Neuronal stem cell (in vitro differentiated cells): ENCODE measurements around the gene MLN.
A peak's percentile ranks its signal among the peaks of the same experiment; 100 is the strongest.

Source experiments
- DNase-seq: peaks from one replicate; pipeline ENCODE4 v3.0.0-alpha.2; 2013; ENCODE audit warnings: low spot score
- H2AFZ ChIP-seq: one replicate; pipeline ENCODE4 v1.6.1; 2013; ENCODE audit warnings: mild to moderate bottlenecking, low read length, inconsistent platforms
- H2AK5ac ChIP-seq: 2 replicates; pipeline ENCODE4 v1.6.1; 2013; ENCODE audit warnings: low read depth, mild to moderate bottlenecking, inconsistent platforms, low read length, moderate library complexity, mixed read lengths
- H2BK120ac ChIP-seq: 2 replicates; pipeline ENCODE4 v1.6.1; 2013; ENCODE audit warnings: low read depth, mild to moderate bottlenecking, inconsistent platforms, low read length, moderate library complexity, mixed read lengths
- H2BK12ac ChIP-seq: one replicate; pipeline ENCODE4 v1.6.1; 2013; ENCODE audit warnings: low read length, inconsistent platforms
- H2BK15ac ChIP-seq: 2 replicates; pipeline ENCODE4 v1.6.1; 2013; ENCODE audit warnings: mild to moderate bottlenecking, low read length, inconsistent platforms, mixed read lengths
- H2BK5ac ChIP-seq: one replicate; pipeline ENCODE4 v1.6.1; 2013; ENCODE audit warnings: inconsistent platforms, mild to moderate bottlenecking, low read length, moderate library complexity
- H3K14ac ChIP-seq: one replicate; pipeline ENCODE4 v1.6.1; 2013; ENCODE audit warnings: low read length, inconsistent platforms
- H3K18ac ChIP-seq: 2 replicates; pipeline ENCODE4 v1.6.1; 2013; ENCODE audit warnings: low read length, inconsistent platforms
- H3K23ac ChIP-seq: 2 replicates; pipeline ENCODE4 v1.6.1; 2013; ENCODE audit warnings: low read depth, mild to moderate bottlenecking, mixed read lengths, low read length, inconsistent platforms; ENCODE audit not compliant: poor library complexity
- H3K27ac ChIP-seq: replicated peaks from 3 replicates; pipeline ENCODE4 v1.5.1; 2013; ENCODE audit warnings: low read length, inconsistent platforms
- H3K27me3 ChIP-seq, 3 experiments: 2 replicates each; pipeline ENCODE4 v1.6.1; 2013; ENCODE audit warnings: low read length in 3 of 3, mild to moderate bottlenecking in 2 of 3, inconsistent platforms in 1 of 3, low read depth in 1 of 3, mixed read lengths in 1 of 3, moderate library complexity in 1 of 3; ENCODE audit not compliant: control insufficient read depth in 3 of 3, insufficient read depth in 3 of 3
- H3K36me3 ChIP-seq, 2 donors: replicated peaks in 1 of 2; 2 replicates each; pipeline ENCODE4 v1.6.1; 2013; ENCODE audit warnings: low read length in 2 of 2; ENCODE audit not compliant: control insufficient read depth in 2 of 2, insufficient read depth in 2 of 2
- H3K4ac ChIP-seq: 2 replicates; pipeline ENCODE4 v1.6.1; 2013; ENCODE audit warnings: inconsistent platforms, mild to moderate bottlenecking, low read length, moderate library complexity
- H3K4me1 ChIP-seq, 2 donors: 1 replicate in 1 of 2; 2 replicates in 1 of 2; pipeline ENCODE4 v1.6.1; 2013; ENCODE audit warnings: low read length in 2 of 2, low read depth in 1 of 2; ENCODE audit not compliant: control insufficient read depth in 2 of 2, insufficient read depth in 1 of 2
- H3K4me2 ChIP-seq: one replicate; pipeline ENCODE4 v1.6.1; 2013; ENCODE audit warnings: mild to moderate bottlenecking, low read length, inconsistent platforms; ENCODE audit not compliant: insufficient read depth, poor library complexity, severe bottlenecking
- H3K4me3 ChIP-seq, 2 donors: 2 replicates each; pipeline ENCODE4 v1.5.1; 2013; ENCODE audit warnings: low read length in 2 of 2, mild to moderate bottlenecking in 2 of 2, inconsistent platforms in 1 of 2, moderate library complexity in 1 of 2
- H3K79me1 ChIP-seq: one replicate; pipeline ENCODE4 v1.6.1; 2013; ENCODE audit warnings: low read depth, mild to moderate bottlenecking, inconsistent platforms, low read length, moderate library complexity
- H3K9ac ChIP-seq: one replicate; pipeline ENCODE4 v1.6.1; 2013; ENCODE audit warnings: mild to moderate bottlenecking, low read depth, low read length, inconsistent platforms; ENCODE audit not compliant: poor library complexity
- H3K9me3 ChIP-seq, 2 donors: replicated peaks in 1 of 2; 2 replicates each; pipeline versions ENCODE3 to v1.6.1; 2013; ENCODE audit warnings: low read length in 2 of 2, mild to moderate bottlenecking in 2 of 2, inconsistent platforms in 1 of 2, low read depth in 1 of 2, mixed read lengths in 1 of 2, moderate library complexity in 1 of 2; ENCODE audit not compliant: control insufficient read depth in 2 of 2, insufficient read depth in 1 of 2
- H4K8ac ChIP-seq: one replicate; pipeline ENCODE4 v1.6.1; 2013; ENCODE audit warnings: low read depth, mild to moderate bottlenecking, inconsistent platforms, low read length, moderate library complexity
- H4K91ac ChIP-seq: one replicate; pipeline ENCODE4 v1.6.1; 2013; ENCODE audit warnings: low read length, low read depth, mild to moderate bottlenecking, inconsistent platforms; ENCODE audit not compliant: poor library complexity
- WGBS, 2 donors: extraction: QIAGEN DNeasy Blood & Tissue Kit; methylation state at CpG; one replicate each; pipeline ENCODE4 v1.1.7; 2013; ENCODE audit warnings: missing lambda C conversion rate in 2 of 2, mixed read lengths in 1 of 2; ENCODE audit not compliant: insufficient read length in 2 of 2, insufficient replicate concordance in 1 of 2; ENCODE audit errors: extremely low coverage in 2 of 2; 5-methylcytosine and 5-hydroxymethylcytosine counted together

Gene MLN

GRCh38 chr6:33813990-33814985 lies 10.5 kb upstream of the MLN start:
- no peak for DNase-seq
- no peak overlapping the region for H4K91ac ChIP-seq
- no peak overlapping the region for H2BK120ac ChIP-seq
- H3K36me3 ChIP-seq = no peaks in the 10 kb centered on the region
- no peak overlapping the region for H3K4me3 ChIP-seq
- H3K23ac ChIP-seq = no peak overlapping the region
- H3K4me1 ChIP-seq = peaks cover 11 to 18% of the 10 kb centered on the region in 2 donors
- H3K9ac ChIP-seq = no peak overlapping the region
- no peak overlapping the region for H4K8ac ChIP-seq
- WGBS, 2 donors = no CpG with 5 or more reads among the region's 19 CpGs
- no peak overlapping the region for H3K14ac ChIP-seq
- H2BK12ac ChIP-seq = no peak overlapping the region
- no peak overlapping the region for H3K18ac ChIP-seq
- H2AK5ac ChIP-seq = no peak overlapping the region
- no peak overlapping the region for H3K4me2 ChIP-seq
- H3K27ac ChIP-seq = no peak overlapping the region
- H2BK5ac ChIP-seq = no peak overlapping the region
- H3K4ac ChIP-seq = no peak overlapping the region
- no peak overlapping the region for H2BK15ac ChIP-seq
- H3K27me3 ChIP-seq = peaks cover 0 to 8% (median 0%) of the 10 kb centered on the region in 3 experiments
- H3K9me3 ChIP-seq = no peaks in the 10 kb centered on the region
- H3K79me1 ChIP-seq = no peaks in the 10 kb centered on the region
- H2AFZ ChIP-seq = no peak overlapping the region

- Histone ChIP-seq H2BK120ac (no peak overlapping the region), H3K14ac (no peak overlapping the region), H2AK5ac (no peak overlapping the region), H2BK15ac (no peak overlapping the region), H3K27me3 (peaks cover 0 to 6% (median 0%) of the 10 kb centered on the region in 3 experiments), H3K18ac (no peak overlapping the region), H2BK5ac (no peak overlapping the region), H2AFZ (no peak overlapping the region), H3K27ac (no peak overlapping the region), H2BK12ac (no peak overlapping the region), H4K91ac (no peak overlapping the region), H3K9ac (no peak overlapping the region), H4K8ac (no peak overlapping the region), H3K4ac (no peak overlapping the region), H3K4me1 (peaks cover 19 to 24% of the 10 kb centered on the region in 2 donors), H3K36me3 (no peaks in the 10 kb centered on the region), H3K23ac (peak overlapping the region; percentile 67), H3K9me3 (no peaks in the 10 kb centered on the region), H3K4me2 (no peak overlapping the region), H3K4me3 (no peak overlapping the region), H3K79me1 (no peaks in the 10 kb centered on the region)
- DNase-seq = no peak
- no CpG with 5 or more reads among the region's 16 CpGs for WGBS, 2 donors
These were observed 9.6 kb upstream of the MLN start for GRCh38 chr6:33813246-33813904.

- Histone ChIP-seq H3K23ac (no peak overlapping the region), H2AFZ (no peak overlapping the region), H3K18ac (no peak overlapping the region), H2BK5ac (no peak overlapping the region), H4K8ac (no peak overlapping the region), H3K79me1 (no peaks in the 10 kb centered on the region), H3K27me3 (peaks cover 0 to 6% (median 0%) of the 10 kb centered on the region in 3 experiments), H2BK120ac (no peak overlapping the region), H4K91ac (no peak overlapping the region), H3K4ac (no peak overlapping the region), H3K4me1 (peaks cover 20 to 28% of the 10 kb centered on the region in 2 donors), H3K36me3 (no peaks in the 10 kb centered on the region), H3K4me2 (no peak overlapping the region), H3K14ac (no peak overlapping the region), H3K4me3 (no peak overlapping the region), H2AK5ac (no peak overlapping the region), H3K27ac (no peak overlapping the region), H2BK12ac (no peak overlapping the region), H3K9ac (no peak overlapping the region), H3K9me3 (no peaks in the 10 kb centered on the region), H2BK15ac (no peak overlapping the region)
- peak; percentile 85 for DNase-seq
- WGBS, 2 donors = no CpG with 5 or more reads among the region's 11 CpGs
These were observed 8.9 kb upstream of the MLN start for GRCh38 chr6:33812669-33813068.

GRCh38 chr6:33809594-33809993 lies 5.8 kb upstream of the MLN start:
- no CpG with 5 or more reads among the region's 2 CpGs for WGBS, 2 donors
- Histone ChIP-seq H2AFZ (no peak overlapping the region), H3K4me3 (no peak overlapping the region), H3K4ac (no peak overlapping the region), H2BK12ac (peak overlapping the region; percentile 77), H3K9ac (no peak overlapping the region), H4K91ac (peak overlapping the region; percentile 59), H3K9me3 (no peaks in the 10 kb centered on the region), H3K79me1 (no peaks in the 10 kb centered on the region), H2BK15ac (no peak overlapping the region), H3K27me3 (no peaks in the 10 kb centered on the region), H4K8ac (no peak overlapping the region), H3K27ac (no peak overlapping the region), H3K23ac (no peak overlapping the region), H2BK120ac (no peak overlapping the region), H3K14ac (no peak overlapping the region), H3K36me3 (no peaks in the 10 kb centered on the region), H3K18ac (peak overlapping the region; percentile 49), H3K4me1 (peaks cover 20 to 26% of the 10 kb centered on the region in 2 donors), H2BK5ac (no peak overlapping the region), H2AK5ac (no peak overlapping the region), H3K4me2 (no peak overlapping the region)
- DNase-seq = no peak
